K562 (cell line): Measurements from ENCODE around the gene LLGL2.

Experiments used
- BCL6 ChIP-seq: fragments of 250-450 bp; sonication (Bioruptor Pico); IDR thresholded peaks from 2 replicates; pipeline ENCODE4 v1.4.0; 2020
- CEBPB ChIP-seq: fragments of 450-650 bp; IDR thresholded peaks from 2 replicates; pipeline ENCODE4 v1.6.1; 2016; ENCODE audit warnings: missing genetic modification characterization, missing compliant biosample characterization
- FOXA1 ChIP-seq: fragments of 450-650 bp; IDR thresholded peaks from 2 replicates; pipeline ENCODE4 v1.6.1; 2016; ENCODE audit warnings: mild to moderate bottlenecking, borderline replicate concordance
- HDAC2 ChIP-seq: fragments of 450-650 bp; IDR thresholded peaks from 2 replicates; pipeline ENCODE4 v1.6.1; 2016; ENCODE audit warnings: mild to moderate bottlenecking
- L3MBTL2 ChIP-seq: fragments of 450-650 bp; IDR thresholded peaks from 2 replicates; pipeline ENCODE4 v1.6.1; 2016; ENCODE audit warnings: mild to moderate bottlenecking, moderate library complexity
- NCOA1 ChIP-seq: fragments of 450-650 bp; IDR thresholded peaks from 2 replicates; pipeline ENCODE4 v1.6.1; 2016; ENCODE audit warnings: low read depth
- NFYB ChIP-seq: IDR thresholded peaks from 2 replicates; pipeline ENCODE4 v1.6.1; 2011; ENCODE audit warnings: mild to moderate bottlenecking, moderate library complexity; ENCODE audit not compliant: insufficient read length; ENCODE audit errors: extremely low read depth
- POLR2A ChIP-seq: fragments of 450-650 bp; conservative IDR thresholded peaks from 2 replicates; pipeline ENCODE4 v1.6.1; 2016
- POLR2AphosphoS5 ChIP-seq: IDR thresholded peaks from 2 replicates; pipeline ENCODE4 v1.6.1; 2011; ENCODE audit warnings: mild to moderate bottlenecking, low read depth, low read length, moderate library complexity; ENCODE audit not compliant: control insufficient read depth, insufficient read depth
- TBP ChIP-seq: optimal IDR thresholded peaks from 2 replicates; pipeline ENCODE3; 2011; ENCODE audit warnings: low read depth, low read length, improper control_type of control experiment
- TF ChIP-seq, protein P1 (sequence below): IDR thresholded peaks from 2 replicates; pipeline ENCODE4 v1.6.1; 2016; ENCODE audit warnings: missing genetic modification characterization, missing compliant biosample characterization
- TF ChIP-seq, protein P2 (sequence below), 2 experiments: fragments of 450-650 bp in 1 of 2; sonication (generic) in 1 of 2; formaldehyde crosslinking; conservative IDR thresholded peaks; 2 replicates each; pipeline versions ENCODE4 v1.4.0 to v1.8.1; 2020 to 2022; ENCODE audit warnings: mild to moderate bottlenecking in 1 of 2, missing genetic modification reagents in 1 of 2

DNA sequence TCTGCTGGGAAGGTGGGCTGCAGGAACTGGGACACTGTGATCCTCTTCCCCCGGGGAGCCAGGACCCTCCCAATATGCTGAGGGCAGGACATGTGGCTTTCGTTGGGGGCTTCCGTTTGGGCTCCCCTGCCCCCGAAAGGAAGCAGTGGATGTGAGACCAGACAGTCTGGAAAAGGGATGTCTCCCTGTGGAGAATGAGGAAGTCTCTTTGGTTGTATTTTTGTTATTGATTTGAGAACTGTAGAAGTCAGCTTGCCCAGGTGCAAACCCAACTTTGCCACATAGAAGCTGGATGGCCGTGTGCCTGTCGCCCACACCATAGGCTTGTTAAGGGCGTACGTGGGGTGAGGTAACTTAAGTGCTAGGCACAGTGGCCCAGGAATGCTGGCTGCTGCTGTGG, 18.8 kb downstream of the LLGL2 start:
- TF ChIP-seq NCOA1 = no peak
- no peak for TF ChIP-seq L3MBTL2
- no peak for TF ChIP-seq CEBPB (tag)
- no peak for TF ChIP-seq FOXA1
- no peak for TF ChIP-seq POLR2AphosphoS5
- no peak for TF ChIP-seq BCL6 (CRISPR knock-in tag)
- TF ChIP-seq TBP = no peak
- TF ChIP-seq, protein P1, sequence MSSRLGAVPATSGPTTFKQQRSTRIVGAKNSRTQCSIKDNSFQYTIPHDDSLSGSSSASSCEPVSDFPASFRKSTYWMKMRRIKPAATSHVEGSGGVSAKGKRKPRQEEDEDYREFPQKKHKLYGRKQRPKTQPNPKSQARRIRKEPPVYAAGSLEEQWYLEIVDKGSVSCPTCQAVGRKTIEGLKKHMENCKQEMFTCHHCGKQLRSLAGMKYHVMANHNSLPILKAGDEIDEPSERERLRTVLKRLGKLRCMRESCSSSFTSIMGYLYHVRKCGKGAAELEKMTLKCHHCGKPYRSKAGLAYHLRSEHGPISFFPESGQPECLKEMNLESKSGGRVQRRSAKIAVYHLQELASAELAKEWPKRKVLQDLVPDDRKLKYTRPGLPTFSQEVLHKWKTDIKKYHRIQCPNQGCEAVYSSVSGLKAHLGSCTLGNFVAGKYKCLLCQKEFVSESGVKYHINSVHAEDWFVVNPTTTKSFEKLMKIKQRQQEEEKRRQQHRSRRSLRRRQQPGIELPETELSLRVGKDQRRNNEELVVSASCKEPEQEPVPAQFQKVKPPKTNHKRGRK (tag) = no peak
- TF ChIP-seq, protein P2, sequence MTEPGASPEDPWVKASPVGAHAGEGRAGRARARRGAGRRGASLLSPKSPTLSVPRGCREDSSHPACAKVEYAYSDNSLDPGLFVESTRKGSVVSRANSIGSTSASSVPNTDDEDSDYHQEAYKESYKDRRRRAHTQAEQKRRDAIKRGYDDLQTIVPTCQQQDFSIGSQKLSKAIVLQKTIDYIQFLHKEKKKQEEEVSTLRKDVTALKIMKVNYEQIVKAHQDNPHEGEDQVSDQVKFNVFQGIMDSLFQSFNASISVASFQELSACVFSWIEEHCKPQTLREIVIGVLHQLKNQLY (CRISPR knock-in tag; conservative IDR thresholded peaks at IDR 0.05) = no peak
- TF ChIP-seq NFYB = no peak
- no peak for TF ChIP-seq POLR2A
- TF ChIP-seq HDAC2 = no peak
